Hair follicular keratinocyte (primary cell): Measurements from ENCODE around the gene HLTF. TPM values are rescaled to one million over a fixed set of nuclear protein-coding genes. Genes with fewer than 3 reads are reported as not detected.

Source experiments
- total RNA-seq: library from RNA; depleted of rRNA; stranded (reverse); fragments of >200 nt; gene quantifications from 2 replicates; pipeline ENCODE4 v1.2.3, GENCODE V29; 2015

Gene HLTF
- 14.2 and 24.1 TPM in 2 replicates for total RNA-seq

GRCh38 chr3:149086232-149086988 lies at the start of gene HLTF:
Gene HLTF, minus strand, starts transcription at chr3:149086533. Its CDS starts 197 bp downstream, at chr3:149086336.

DNA sequence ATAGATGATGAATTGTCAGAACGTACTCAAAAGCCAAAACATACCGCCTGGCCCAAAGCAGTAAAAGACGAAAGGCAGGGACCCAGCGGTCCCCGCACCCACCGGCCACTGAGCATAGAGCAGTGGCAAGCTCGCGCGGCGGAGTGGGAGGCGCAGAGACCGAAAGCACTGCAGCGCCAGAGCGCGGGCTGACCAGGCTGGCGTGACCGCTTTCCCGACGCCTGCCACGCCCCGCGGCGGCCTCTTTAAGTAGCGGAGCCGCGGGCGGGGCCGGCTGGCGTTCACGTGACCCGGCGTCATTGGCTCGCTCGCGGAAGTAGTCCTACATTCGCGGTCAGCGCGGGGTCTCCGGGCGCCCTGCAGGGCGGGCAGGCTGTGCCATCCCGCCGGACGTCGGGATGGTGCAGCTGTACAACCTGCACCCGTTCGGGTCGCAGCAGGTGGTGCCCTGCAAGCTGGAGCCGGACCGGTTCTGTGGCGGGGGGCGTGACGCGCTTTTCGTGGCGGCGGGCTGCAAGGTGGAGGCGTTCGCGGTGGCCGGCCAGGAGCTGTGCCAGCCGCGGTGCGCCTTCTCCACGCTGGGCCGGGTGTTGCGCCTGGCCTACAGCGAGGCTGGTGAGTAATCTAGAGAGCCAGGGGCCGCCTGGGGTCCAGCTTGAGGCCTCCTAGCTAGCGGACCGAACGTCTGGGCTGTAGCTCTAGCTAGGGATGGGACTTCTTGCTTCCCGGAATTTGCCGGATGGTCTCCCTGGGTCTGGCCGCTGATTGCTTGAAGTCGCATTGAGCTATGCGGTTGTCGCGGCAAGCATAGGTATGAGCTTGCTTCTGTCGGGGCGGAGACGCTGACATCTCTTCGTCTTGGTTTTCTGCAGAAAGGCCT lies 43.2 kb upstream of the HLTF start, which contains the start of gene HPS3:
Gene HPS3, plus strand, starts transcription at position 313 of the 880 bp plus-strand sequence. Its CDS starts 86 bp downstream, at position 399.

GRCh38 chr3:148991219-148992026 lies 94.9 kb downstream of the HLTF start, which contains the start of gene GYG1:
Gene GYG1, plus strand, starts transcription at chr3:148991540. Its CDS starts 101 bp downstream, at chr3:148991641.

Other genes starting within 250 kb of the HLTF start
- not detected in 2 replicates for gene CPA3, start 221.2 kb downstream of the HLTF start, total RNA-seq
- 23.5 and 30.2 TPM in 2 replicates for gene GYG1, start 95.0 kb downstream of the HLTF start, total RNA-seq
- gene HPS3, start 43.1 kb upstream of the HLTF start, total RNA-seq = 11.5 and 12.7 TPM in 2 replicates
- gene CP, start 135.3 kb upstream of the HLTF start, total RNA-seq = not detected in 2 replicates
- 0.46 TPM in 1 of 2 replicates, not detected in the other for gene TM4SF18, start 247.1 kb upstream of the HLTF start, total RNA-seq